Renal cortex interstitium (tissue), 11 donors: ENCODE results near the gene FLT1. TPM values are rescaled to one million over a fixed set of nuclear protein-coding genes. Genes with fewer than 3 reads are reported as not detected.
A peak's percentile ranks its signal among the peaks of the same experiment; 100 is the strongest.

Experiments
- DNase-seq, 11 donors: peaks; one replicate each; pipeline ENCODE4 v3.0.0-alpha.2; 2013; ENCODE audit warnings: low read depth in 9 of 11, low spot score in 4 of 11; ENCODE audit errors: extremely low read depth in 1 of 11
- polyA plus RNA-seq, 3 donors: library from polyadenylated mRNA; unstranded; fragments of 120-200 nt; gene quantifications; one replicate each; pipeline ENCODE4 v1.2.1, GENCODE V29; 2013; ENCODE audit not compliant: insufficient read length in 3 of 3

FLT1 gene
- polyA plus RNA-seq, 3 donors: 39.1 to 52.1 (median 40.4) TPM

DNA sequence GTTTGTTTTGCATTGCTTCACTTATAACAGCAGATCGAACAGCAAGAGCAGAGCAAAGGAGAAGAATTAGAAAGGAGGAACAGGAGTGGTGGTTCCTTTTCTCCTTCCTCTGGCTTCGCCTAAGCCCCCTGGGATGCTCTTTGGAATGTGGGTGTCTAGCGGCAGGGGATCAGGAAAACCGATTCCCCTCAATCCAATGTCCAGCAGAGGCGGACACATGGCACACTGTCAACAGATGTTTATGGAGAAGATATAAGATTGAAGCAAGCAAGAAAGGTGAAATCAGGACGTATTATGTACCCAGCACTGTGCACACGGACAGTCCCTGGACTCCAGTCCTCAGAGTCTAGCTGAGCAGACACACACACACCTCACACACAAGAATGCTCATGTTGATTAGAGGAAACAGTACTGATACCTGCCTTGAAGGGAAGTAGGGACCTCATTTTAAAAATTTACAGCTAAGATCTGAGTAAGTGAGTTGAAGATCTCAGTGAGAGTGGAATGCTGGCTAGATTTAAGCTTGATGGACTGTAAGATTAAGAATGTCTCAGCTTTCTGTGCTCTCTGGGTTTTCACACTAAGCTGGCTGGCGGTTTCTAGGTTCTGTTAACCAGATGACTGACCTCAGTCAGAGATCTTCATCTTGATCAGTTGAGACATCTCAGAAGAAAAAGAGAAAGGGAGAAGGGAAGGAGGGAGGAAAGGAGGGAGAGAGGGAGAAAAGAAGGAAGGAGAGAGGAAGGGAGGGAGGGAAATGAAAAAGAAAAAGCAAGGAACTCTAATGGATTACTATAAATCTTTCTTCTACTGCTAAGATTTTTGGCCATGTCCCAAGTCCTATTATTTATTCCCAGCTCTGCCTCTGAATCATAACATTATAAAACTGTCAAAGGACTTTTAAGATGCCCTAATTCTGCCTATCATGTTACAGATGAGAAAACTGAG, 44.8 kb downstream of the FLT1 start:
- DNase-seq: peak in 2 of 11 donors; percentile 13 to 28

GRCh38 chr13:28448651-28449358, 46.1 kb downstream of the FLT1 start:
- DNase-seq: no peak

DNA sequence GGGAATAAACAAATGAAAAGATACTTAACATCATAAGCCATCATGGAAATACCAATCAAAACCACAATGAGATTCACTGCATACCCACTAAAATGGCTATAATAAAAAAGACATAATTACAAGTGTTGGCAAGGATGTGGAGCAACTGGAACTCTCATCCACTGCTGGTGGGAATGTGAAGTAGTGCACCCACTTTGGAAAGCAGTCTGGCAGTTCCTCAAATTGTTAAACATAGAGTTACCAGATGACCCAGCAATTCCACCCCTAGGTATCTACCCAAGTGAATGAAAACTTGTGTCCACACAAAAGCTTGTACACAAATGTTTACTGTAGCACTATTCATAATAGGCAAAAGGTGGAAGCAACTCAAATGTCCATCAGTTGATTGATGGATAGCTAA, 46.9 kb downstream of the FLT1 start:
- no peak for DNase-seq

GRCh38 chr13:28447206-28447605, 47.7 kb downstream of the FLT1 start:
- no peak for DNase-seq

DNA sequence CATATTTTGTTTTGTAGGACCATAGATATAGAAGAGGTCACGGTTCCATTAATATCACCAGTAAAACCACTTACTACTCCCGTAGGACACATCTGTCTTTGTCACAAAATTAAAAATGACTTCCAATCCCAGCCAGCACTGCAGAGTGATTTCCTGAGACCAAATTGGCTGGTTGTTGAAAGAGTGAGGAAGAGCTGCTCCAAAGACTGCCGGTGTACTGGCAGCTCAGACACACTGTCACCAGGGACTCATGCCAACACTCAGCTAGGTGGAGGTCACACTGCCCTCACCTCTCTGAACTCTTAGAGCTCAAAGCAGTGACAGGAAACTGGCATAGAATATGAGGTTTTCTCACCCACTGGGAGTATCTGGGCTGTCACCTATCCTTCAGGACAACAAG, 52.1 kb downstream of the FLT1 start:
- DNase-seq: peak in 2 of 11 donors; percentile 29 to 35

DNA sequence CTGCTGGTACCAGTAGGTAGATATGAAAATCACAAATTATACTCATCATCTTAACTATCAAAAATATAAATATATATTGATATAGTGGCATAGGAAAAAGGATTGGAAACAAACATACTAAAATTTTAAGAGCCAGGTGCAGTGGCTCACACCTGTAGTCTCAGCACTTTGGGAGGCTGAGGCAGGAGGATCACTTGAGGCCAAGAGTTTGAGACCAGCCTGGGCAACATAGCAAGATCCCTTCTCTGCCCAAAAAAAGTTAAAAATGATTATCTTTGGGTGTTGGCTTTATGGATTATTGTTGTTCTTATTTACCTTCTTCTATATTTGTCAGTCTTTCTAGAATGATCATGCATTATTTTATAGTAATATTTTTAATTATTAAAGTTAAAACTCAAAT, 53.4 kb downstream of the FLT1 start:
- no peak for DNase-seq

DNA sequence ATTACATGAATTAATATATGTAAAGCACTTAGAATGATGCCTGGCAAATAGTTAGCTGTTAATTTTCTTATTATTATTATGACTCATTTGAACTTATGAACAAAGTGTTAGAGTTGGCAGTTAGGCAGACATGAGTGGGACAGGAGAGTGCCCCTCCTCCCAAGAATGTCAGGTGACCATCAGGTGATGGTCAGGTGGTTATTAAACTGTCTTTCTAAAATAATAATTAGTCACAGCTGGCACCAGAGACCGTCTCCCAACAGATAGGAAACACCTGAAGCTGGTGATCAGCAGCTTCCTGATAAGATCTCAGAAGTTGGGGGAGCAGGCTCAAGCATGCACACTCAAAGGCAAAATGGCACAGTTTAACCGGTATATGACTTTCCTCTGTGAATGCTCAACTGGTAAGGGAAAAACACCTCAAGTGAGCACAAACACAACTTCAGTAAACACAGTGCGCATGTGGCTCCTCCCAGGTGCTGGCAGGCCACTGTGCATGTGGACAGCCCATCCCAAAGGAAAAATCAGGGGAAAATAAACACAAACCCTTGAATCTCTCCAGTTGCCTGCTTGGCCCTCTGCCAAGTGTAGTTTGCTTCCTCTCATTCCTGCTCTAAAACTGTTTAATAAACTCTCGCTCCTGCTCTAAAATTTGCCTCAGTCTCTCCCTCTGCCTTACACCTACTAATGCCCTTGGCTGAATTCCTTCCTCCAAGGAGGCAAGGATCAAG, 54.0 kb downstream of the FLT1 start:
- no peak for DNase-seq

- no peak for DNase-seq
These were observed 56.2 kb downstream of the FLT1 start for GRCh38 chr13:28438598-28439334.

- DNase-seq: no peak
These were observed 56.9 kb downstream of the FLT1 start for GRCh38 chr13:28438067-28438466.

DNA sequence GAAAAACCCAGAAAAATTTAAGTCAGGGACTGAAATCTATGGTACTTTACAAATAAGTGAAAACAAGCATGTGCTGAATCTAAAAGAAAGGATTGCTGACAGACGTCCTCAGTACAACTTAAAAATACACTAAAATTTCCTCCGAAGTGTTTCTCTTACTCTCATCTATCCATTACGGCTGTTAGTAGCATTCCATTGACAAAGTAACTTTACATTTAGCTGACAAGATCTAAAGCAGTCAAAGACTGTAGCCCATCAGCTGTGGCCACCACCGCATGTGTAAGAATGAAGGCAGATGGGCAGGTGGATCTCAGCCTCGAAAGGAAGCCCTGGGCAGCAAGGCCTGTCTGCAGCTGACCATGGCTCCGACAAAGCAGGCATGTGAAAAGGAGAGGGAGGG, 59.0 kb downstream of the FLT1 start:
- no peak for DNase-seq

DNA sequence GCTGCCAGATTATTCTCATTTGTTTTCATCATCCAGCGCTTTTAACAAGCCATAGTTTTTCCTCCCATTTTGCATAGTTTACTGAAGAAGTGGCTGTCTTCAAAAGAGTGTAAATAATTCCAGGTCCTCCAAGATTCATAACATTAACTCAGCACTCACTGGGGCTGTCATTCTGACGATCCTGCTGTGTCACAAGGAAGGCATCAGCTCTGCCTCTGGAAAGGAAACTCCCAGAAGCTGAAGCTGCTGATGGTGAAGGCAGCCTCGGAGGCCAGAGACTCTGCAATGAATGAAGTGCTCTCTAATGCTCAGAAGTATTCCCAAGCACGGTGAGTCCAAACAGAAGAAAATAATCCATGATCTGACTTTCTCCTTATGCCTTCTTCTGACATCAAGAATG, 60.0 kb downstream of the FLT1 start:
- DNase-seq: no peak

GRCh38 chr13:28432816-28433560, 61.9 kb downstream of the FLT1 start:
- no peak for DNase-seq

- no peak for DNase-seq
These were observed 65.1 kb downstream of the FLT1 start for GRCh38 chr13:28429685-28430290.

DNA sequence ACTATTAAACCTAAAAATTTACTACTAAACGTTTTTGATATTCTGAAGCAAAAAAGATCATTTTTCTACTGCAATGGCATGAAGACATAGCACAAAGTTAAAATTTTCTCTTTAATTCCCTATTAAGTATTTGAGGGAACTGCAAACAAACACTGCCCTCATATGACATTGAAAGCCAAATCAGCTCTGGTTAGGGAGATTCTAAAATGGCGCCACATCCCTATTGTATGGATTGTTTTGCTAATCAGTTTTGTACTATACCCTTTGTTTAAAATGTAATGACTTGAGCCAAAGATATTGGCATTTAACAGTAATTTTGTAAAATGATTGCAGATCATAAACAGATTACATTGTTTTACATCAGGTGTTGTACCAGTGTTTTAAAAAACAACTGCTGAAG, 65.8 kb downstream of the FLT1 start:
- no peak for DNase-seq

DNA sequence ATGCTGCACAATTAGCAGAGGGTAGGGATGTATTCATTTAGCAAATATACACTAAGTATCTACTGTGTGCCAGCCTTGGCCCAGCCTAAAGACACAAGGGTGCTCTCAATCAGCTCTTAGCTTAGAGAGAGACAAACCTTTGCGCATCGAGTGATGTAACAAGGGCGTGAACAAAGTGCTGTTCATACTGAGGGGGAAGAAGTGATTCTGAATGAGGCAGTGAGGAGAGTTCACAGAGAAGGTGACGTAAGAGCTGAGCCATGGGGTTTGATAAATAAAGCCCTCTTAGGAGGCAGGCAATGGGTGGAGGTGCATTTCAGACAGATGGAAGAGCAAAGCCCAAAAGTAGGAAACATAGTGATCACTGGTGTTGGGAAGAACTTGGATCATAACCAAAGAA, 68.5 kb downstream of the FLT1 start:
- DNase-seq: no peak

DNA sequence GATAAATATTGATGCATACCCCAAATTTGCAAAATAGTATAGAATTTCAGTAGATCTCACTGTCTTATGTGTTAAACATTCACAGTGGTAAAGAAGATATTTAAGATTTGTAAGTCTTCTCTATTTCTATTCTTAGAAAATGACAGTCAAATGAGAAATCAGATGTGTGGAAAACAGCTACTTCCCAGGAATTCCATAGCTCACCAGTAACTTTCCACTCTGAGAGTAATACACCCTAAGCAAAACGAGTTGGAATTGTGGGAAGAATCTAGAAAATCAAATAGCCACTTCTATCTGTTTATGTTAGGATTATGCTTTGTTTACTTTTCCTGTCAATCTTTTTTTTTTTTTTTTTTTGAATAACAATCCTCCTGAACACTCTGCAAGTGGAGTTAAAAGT, 69.1 kb downstream of the FLT1 start:
- no peak for DNase-seq

- DNase-seq: no peak
These were observed 70.4 kb downstream of the FLT1 start for GRCh38 chr13:28424541-28424940.

DNA sequence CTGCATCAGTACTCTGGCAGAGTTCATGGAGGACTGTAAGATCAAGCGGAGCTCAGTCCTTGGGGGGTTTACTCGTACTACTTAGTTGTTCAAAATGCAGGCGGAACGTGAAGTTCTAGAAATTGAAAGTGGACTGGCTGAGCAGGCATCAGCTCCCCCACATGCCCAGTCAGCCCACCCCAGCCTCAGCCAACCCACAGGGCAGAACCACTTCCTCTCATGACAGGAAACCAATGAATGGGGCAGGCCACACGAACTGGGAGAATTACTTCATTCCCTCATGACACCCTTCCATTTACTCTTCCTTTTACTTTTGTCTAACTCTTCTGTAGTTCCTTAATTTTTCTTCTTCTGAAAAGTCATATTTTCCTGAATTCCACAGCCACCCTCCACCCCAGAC, 71.9 kb downstream of the FLT1 start:
- DNase-seq: no peak
